GM12801 (cell line): ENCODE results near the gene KSR2.

Experiments
- TF ChIP-seq, protein P1 (sequence below): IDR thresholded peaks from one replicate; pipeline ENCODE4 v1.5.1; 2011; ENCODE audit warnings: control low read depth; ENCODE audit not compliant: insufficient read length; ENCODE audit errors: extremely low read depth

KSR2 gene

DNA sequence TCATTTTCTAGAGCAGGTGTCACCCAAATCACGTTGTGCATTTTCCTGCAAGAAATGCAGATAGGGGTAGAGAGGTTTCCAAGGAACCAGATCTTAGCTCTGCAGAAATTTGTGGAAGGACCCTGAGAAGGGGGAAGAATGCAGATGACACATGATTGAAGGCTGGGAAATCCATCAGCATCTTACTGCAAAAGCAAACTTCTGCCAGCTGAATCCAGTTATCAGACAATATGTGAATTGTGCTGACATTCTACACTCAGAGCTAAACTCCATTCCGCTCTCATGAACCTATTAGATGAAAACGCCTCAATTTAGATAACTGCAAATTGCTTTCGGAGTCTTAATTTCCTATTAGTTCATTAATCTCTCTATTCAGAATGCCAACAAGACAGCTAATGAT, 396.0 kb downstream of the KSR2 start:
- TF ChIP-seq, protein P1, sequence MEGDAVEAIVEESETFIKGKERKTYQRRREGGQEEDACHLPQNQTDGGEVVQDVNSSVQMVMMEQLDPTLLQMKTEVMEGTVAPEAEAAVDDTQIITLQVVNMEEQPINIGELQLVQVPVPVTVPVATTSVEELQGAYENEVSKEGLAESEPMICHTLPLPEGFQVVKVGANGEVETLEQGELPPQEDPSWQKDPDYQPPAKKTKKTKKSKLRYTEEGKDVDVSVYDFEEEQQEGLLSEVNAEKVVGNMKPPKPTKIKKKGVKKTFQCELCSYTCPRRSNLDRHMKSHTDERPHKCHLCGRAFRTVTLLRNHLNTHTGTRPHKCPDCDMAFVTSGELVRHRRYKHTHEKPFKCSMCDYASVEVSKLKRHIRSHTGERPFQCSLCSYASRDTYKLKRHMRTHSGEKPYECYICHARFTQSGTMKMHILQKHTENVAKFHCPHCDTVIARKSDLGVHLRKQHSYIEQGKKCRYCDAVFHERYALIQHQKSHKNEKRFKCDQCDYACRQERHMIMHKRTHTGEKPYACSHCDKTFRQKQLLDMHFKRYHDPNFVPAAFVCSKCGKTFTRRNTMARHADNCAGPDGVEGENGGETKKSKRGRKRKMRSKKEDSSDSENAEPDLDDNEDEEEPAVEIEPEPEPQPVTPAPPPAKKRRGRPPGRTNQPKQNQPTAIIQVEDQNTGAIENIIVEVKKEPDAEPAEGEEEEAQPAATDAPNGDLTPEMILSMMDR, result no peak

DNA sequence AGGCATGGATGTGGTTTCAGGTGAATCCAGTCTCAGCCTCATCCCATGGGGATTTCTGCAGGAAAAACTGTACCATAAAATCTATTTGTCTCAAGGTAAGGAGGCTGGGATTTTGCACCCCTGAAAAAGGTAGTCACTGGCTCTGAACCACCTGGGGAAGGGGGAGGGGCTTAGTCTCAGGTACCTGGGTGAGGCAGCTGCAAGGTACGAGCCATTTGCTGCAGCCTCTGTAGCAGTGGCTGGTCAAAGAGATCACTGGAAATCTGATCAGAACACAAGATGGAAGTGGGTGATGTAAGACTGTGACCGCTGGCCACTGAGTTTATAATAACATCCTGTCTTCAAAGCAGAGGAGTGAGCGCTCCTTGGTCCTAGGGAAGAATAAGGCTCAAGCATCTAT, 397.5 kb downstream of the KSR2 start:
- TF ChIP-seq, protein P1, result no peak

DNA sequence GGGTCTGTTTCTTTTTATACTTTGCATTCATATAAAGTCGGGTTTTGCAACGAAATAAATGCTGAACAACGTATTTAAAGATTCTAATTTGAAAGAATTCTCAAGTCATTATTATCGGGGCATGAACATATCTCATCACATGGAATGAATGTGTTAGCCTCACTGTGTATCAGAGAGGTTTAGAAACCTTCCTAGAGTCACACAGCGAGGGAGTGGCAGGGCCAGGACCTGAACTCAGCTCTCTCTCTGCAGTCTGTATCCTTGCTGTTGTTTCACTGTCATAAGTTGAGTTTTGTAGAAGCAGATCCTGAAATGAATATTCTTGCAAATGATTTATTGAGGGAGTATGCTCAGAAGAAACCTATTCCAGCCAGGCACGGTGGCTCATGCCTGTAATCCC, 398.2 kb downstream of the KSR2 start:
- TF ChIP-seq, protein P1, result no peak

DNA sequence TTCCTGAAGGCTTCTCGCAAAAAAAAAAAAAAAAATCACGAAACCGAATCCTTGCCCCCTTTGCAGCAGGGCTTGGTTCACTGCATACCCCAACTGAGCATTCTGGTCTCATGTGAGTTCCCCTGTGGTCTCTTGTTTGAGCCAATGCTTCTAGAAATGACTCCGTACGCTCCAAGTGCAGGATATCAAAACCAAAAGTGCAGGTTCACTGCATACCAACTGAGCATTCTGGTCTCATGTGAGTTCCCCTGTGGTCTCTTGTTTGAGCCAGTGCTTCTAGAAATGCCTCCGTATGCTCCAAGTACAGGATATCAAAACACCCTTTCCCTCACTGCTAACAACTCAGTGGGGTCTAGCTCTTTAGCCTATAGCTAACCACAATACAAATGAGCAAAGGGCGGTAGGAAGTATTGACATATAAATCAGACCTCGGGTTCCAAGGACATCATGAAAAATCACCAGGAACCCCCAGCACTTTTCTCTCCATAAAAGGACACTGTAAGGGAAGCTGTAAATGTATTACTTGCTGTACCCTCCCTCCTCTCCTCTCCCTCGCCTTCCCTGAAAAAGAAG, 401.1 kb downstream of the KSR2 start:
- TF ChIP-seq, protein P1, result no peak

DNA sequence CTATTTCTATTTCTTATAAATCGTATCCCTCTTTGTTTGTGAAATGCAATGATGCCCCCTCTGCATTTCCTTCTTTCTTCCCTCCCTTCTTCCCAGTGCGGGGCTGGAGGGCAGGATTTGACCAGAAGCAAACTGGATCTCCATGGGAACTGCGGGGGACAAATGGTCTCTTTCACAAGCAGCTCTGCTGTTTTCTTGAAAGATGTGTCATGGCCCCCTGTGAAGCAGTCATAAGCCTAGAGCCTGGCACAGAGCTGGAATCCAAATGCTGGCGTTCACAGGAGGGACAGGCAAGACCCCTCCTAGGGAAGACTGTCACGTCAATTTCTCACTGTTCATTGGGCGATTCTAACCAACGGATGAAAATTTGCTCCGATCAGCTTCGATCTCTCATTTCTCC, 403.9 kb downstream of the KSR2 start:
- TF ChIP-seq, protein P1, result no peak

DNA sequence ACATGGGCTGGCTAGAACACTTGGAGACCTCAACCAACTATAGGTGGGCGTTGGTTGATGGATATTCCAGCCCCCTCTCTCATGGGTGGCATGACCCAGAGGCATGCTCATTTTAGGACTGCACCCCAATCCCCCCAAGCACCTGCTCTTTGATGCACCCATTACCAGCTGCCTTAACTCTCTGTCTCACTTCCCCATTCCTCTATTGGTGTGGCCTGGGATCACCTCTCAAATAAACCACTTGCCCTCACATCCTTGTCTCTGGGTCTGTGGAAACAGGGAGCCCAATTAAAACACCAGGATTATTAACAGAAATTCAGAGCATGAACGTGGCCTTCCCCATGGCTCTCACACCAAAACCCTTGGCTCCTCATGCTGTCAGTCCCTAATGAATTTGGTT, 405.1 kb downstream of the KSR2 start:
- TF ChIP-seq, protein P1, result no peak

DNA sequence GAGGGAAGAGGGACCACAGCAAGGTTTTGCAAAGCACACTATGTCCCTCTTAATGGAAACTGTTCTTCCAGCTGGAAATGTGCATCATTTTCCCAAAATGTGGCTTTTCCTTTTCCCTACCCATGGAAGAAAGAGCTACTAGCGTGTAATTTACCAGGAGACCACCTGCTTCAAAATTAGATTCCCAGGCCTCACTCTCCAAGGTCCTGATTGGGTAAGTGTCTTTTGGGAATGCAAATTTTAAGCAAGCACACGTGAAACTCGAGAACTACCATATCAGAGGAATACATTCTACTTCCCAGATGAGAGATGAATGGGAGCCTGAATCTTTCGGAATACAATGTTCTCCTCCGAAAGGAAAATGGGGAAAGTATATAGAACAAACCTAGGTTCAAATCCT, 405.8 kb downstream of the KSR2 start:
- TF ChIP-seq, protein P1, result no peak

DNA sequence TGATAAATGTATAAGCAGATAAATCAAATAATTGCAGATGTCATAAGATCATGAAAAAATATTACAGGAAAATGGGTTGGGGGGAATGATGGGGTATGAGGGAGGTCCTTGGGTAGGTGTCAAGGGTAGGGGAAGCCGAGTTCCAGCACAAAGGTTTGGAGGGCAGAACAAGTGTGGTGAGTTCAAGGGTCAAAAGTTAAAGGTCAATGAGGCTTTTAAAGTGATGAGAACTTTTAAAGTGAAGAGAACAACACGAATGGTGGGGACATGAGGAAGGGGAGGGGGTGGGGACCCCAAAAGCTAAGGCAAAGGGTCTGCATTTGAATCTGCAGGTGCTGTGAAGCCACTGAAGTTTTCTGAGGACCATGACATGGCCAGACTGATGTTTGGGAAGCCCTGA, 406.8 kb downstream of the KSR2 start:
- TF ChIP-seq, protein P1, result no peak
